Islet precursor cell (in vitro differentiated cells): ENCODE results near the gene MRPL28.
"Not testable (repeated sequence)": the region's sequence is repeated elsewhere in the genome, so short reads cannot be mapped to it uniquely, and the experiment has no call there.

Experiments
- DNase-seq: peaks from one replicate; pipeline ENCODE4 v3.0.0-alpha.2; 2018

The MRPL28 gene

GRCh38 chr16:359067-359763 lies 11.1 kb downstream of the MRPL28 start:
- no peak for DNase-seq

- DNase-seq: no peak
Observed at GRCh38 chr16:356741-357140, 13.6 kb downstream of the MRPL28 start.

GRCh38 chr16:354971-355461 lies 15.3 kb downstream of the MRPL28 start:
- DNase-seq: no peak

GRCh38 chr16:354291-354881 lies 16.0 kb downstream of the MRPL28 start:
- DNase-seq: no peak

- no peak for DNase-seq
Observed at GRCh38 chr16:353404-354290, 16.7 kb downstream of the MRPL28 start.

GRCh38 chr16:352547-353403 lies 17.6 kb downstream of the MRPL28 start, which contains the start of gene AXIN1:
TSS of gene AXIN1 (minus strand) at chr16:352723. CDS start at chr16:347025, 5,698 bp downstream.
- DNase-seq: peak; percentile 100

GRCh38 chr16:351804-352520 lies 18.4 kb downstream of the MRPL28 start:
- DNase-seq: peak; percentile 55

- no peak for DNase-seq
Observed at GRCh38 chr16:350203-350602, 20.1 kb downstream of the MRPL28 start.

GRCh38 chr16:349211-349610 lies 21.1 kb downstream of the MRPL28 start:
- no peak for DNase-seq

GRCh38 chr16:348495-348894 lies 21.8 kb downstream of the MRPL28 start:
- DNase-seq: not testable (repeated sequence)

- DNase-seq: no peak
Observed at GRCh38 chr16:347203-347602, 23.1 kb downstream of the MRPL28 start.

GRCh38 chr16:346587-346986 lies 23.8 kb downstream of the MRPL28 start:
- DNase-seq: peak; percentile 90

GRCh38 chr16:345772-346171 lies 24.6 kb downstream of the MRPL28 start:
- DNase-seq: peak; percentile 40

- DNase-seq: no peak
Observed at GRCh38 chr16:342455-343213, 27.7 kb downstream of the MRPL28 start.

- not testable (repeated sequence) for DNase-seq
Observed at GRCh38 chr16:341974-342336, 28.4 kb downstream of the MRPL28 start.

- DNase-seq: not testable (repeated sequence)
Observed at GRCh38 chr16:341095-341973, 29.0 kb downstream of the MRPL28 start.

GRCh38 chr16:340370-341091 lies 29.8 kb downstream of the MRPL28 start:
- DNase-seq: peak; percentile 43

- DNase-seq: peak; percentile 43
Observed at GRCh38 chr16:339680-340079, 30.7 kb downstream of the MRPL28 start.

- DNase-seq: no peak
Observed at GRCh38 chr16:337975-338575, 32.3 kb downstream of the MRPL28 start.
